Measurements from ENCODE around the gene RRP1B.

GRCh38 chr21:43614839-43615238, 44.5 kb upstream of the RRP1B start:
- TF ChIP-seq RNF2 (IDR thresholded peaks at IDR 0.05; ENCODE audit: borderline replicate concordance, low read depth) (no peak), USF2 (IDR thresholded peaks at IDR 0.05) (no peak), CTCF (IDR thresholded peaks at IDR 0.05) (no peak), POLR2A (IDR thresholded peaks at IDR 0.05; ENCODE audit: low read length) (no peak), BHLHE40 (IDR thresholded peaks at IDR 0.05; ENCODE audit: low read depth, low read length) (no peak), RAD21 (conservative IDR thresholded peaks at IDR 0.05 in 1 of 2, IDR thresholded peaks at IDR 0.05 in 1 of 2) (no peak), RFX5 (IDR thresholded peaks at IDR 0.05) (no peak), CBX2 (IDR thresholded peaks at IDR 0.05; ENCODE audit: borderline replicate concordance, low read depth) (no peak)
